GM12878 (cell line): ENCODE results near the gene TUBB1. TPM values are rescaled to one million over a fixed set of nuclear protein-coding genes. Genes with fewer than 3 reads are reported as not detected.
A peak's percentile ranks its signal among the peaks of the same experiment; 100 is the strongest.

Experiments used
- ATAC-seq: fragments of 200-7000 bp; cut with Tn5 transposase; 3 replicates; pipeline ENCODE4 v1.9.1; 2020; ENCODE audit warnings: mild to moderate bottlenecking, moderate library complexity
- BruUV-seq: library from RNA; stranded (reverse); fragments of 400-500 nt; replicated peaks from 2 replicates; lab custom pipeline; 2021; lab: Mats Ljungman, UMichigan
- CTCF ChIA-PET: fragments of 300-600 bp; sonication (Branson Sonifier 250); formaldehyde crosslinking; extraction: SDS; loops from one replicate; lab custom pipeline; 2021; ENCODE audit warnings: inconsistent platforms; lab: Yijun Ruan, JAX
- POLR2A ChIA-PET: fragments of 350-600 bp; formaldehyde crosslinking; extraction: SDS; loops from one replicate; lab custom pipeline; 2021; ENCODE audit warnings: inconsistent platforms; lab: Charles Lee
- RAD21 ChIA-PET: fragments of 300-600 bp; sonication (Branson Sonifier 250); formaldehyde crosslinking; loops from one replicate; lab custom pipeline; 2023; ENCODE audit warnings: antibody characterized with exemption; ENCODE audit not compliant: unreplicated experiment; lab: Charles Lee
- SMC1A ChIA-PET: fragments of 300-600 bp; sonication (Branson Sonifier 250); formaldehyde crosslinking; loops from one replicate; lab custom pipeline; 2023; ENCODE audit not compliant: unreplicated experiment, uncharacterized antibody; lab: Charles Lee
- DNase-seq: peaks from one replicate; pipeline ENCODE4 v3.0.0-alpha.2; 2011; ENCODE audit warnings: low read depth, low spot score
- FAIRE-seq: peaks from 3 replicates; lab custom pipeline; 2011; peaks lifted over from hg19 to GRCh38; lab: Jason Lieb, UNC
- H2AFZ ChIP-seq: 2 replicates; pipeline ENCODE4 v1.6.0; 2011; ENCODE audit warnings: low read depth, low read length, control low read depth; ENCODE audit not compliant: control insufficient read depth
- H3K27ac ChIP-seq: 2 replicates; pipeline ENCODE4 v1.5.1; 2011; ENCODE audit warnings: control low read depth; ENCODE audit not compliant: control insufficient read depth, insufficient read depth
- H3K27me3 ChIP-seq, 2 experiments: replicated peaks in 1 of 2; 2 replicates each; pipeline versions ENCODE4 v1.6.0 to v1.6.1; 2011; ENCODE audit warnings: low read length in 1 of 2; ENCODE audit not compliant: control insufficient read depth in 2 of 2, insufficient read depth in 2 of 2
- H3K36me3 ChIP-seq, 2 experiments: 2 replicates each; pipeline ENCODE4 v1.5.1; 2011; ENCODE audit warnings: low read length in 1 of 2; ENCODE audit not compliant: control insufficient read depth in 2 of 2, insufficient read depth in 2 of 2
- H3K4me1 ChIP-seq: 2 replicates; pipeline ENCODE4 v1.6.1; 2011; ENCODE audit warnings: mild to moderate bottlenecking, low read length, moderate library complexity, mixed read lengths; ENCODE audit not compliant: control insufficient read depth, insufficient read depth
- H3K4me2 ChIP-seq: 2 replicates; pipeline ENCODE4 v1.6.0; 2011; ENCODE audit warnings: control low read depth; ENCODE audit not compliant: control insufficient read depth, insufficient read depth
- H3K4me3 ChIP-seq: fragments of 200-600 bp; sonication (generic); 2 replicates; pipeline ENCODE4 v1.5.1; 2016
- H3K79me2 ChIP-seq: 2 replicates; pipeline ENCODE4 v1.6.0; 2011; ENCODE audit warnings: low read length; ENCODE audit not compliant: control insufficient read depth, insufficient read depth
- H3K9ac ChIP-seq: 2 replicates; pipeline ENCODE4 v1.8.0; 2011; ENCODE audit warnings: low read length, control low read depth, mixed read lengths; ENCODE audit not compliant: control insufficient read depth, insufficient read depth
- H3K9me3 ChIP-seq: replicated peaks from 3 replicates; pipeline ENCODE4 v1.5.1; 2011; ENCODE audit warnings: mild to moderate bottlenecking, low read length; ENCODE audit not compliant: control insufficient read depth, insufficient read depth
- H4K20me1 ChIP-seq: 2 replicates; pipeline ENCODE4 v1.6.0; 2011; ENCODE audit not compliant: control insufficient read depth, insufficient read depth
- MTA3 ChIP-seq: IDR thresholded peaks from 2 replicates; pipeline ENCODE4 v1.6.1; 2012; ENCODE audit warnings: low read length, inconsistent platforms, borderline replicate concordance
- PML ChIP-seq: IDR thresholded peaks from 2 replicates; pipeline ENCODE4 v1.6.1; 2012; ENCODE audit warnings: low read length, inconsistent platforms
- POLR2A ChIP-seq: IDR thresholded peaks from 2 replicates; pipeline ENCODE4 v1.6.1; 2011; ENCODE audit warnings: low read depth, mild to moderate bottlenecking, low read length
- SUZ12 ChIP-seq: fragments of 200-600 bp; sonication (generic); IDR thresholded peaks from one replicate; pipeline ENCODE4 v1.6.1; 2018; ENCODE audit warnings: antibody characterized with exemption, mild to moderate bottlenecking; ENCODE audit not compliant: unreplicated experiment
- TARDBP ChIP-seq: IDR thresholded peaks from 2 replicates; pipeline ENCODE4 v1.6.1; 2016; ENCODE audit warnings: borderline replicate concordance
- WGBS: methylation state at CpG from one replicate; pipeline ENCODE4 v1.1.6; 2016; ENCODE audit warnings: low lambda C conversion rate; ENCODE audit not compliant: insufficient replicate concordance, insufficient coverage; ENCODE audit errors: missing lambda C conversion rate; 5-methylcytosine and 5-hydroxymethylcytosine counted together
- in situ Hi-C: fragments of 300-500 bp; cut with MboI; formaldehyde crosslinking; loops from 9 replicates; pipeline ENCODE4 v1.14.3; 2018; ENCODE audit warnings: mixed read lengths
- intact Hi-C: fragments of 100-400 bp; cut with micrococcal nuclease; formaldehyde crosslinking; loops from one replicate; pipeline ENCODE4 v1.14.2; 2022; ENCODE audit not compliant: unreplicated experiment
- polyA plus RNA-seq, 11 experiments: library from polyadenylated mRNA; depleted of rRNA in 4 of 11; unstranded in 6 of 11; stranded (reverse) in 5 of 11; fragments of >200 nt; fragmentation: Nextera tagmentation in 4 of 11; fragmentation: Illumina TruSeq in 1 of 11; extraction: Ambion mirVana in 4 of 11; extraction: Trizol in 1 of 11; gene quantifications; 1 replicate in 1 of 11; 2 replicates in 10 of 11; pipeline versions ENCODE4 v1.2.1 to v1.2.3, GENCODE V29; 2011 to 2016; ENCODE audit warnings: inconsistent platforms in 2 of 11, missing spikeins in 2 of 11, low read depth in 1 of 11
- total RNA-seq, 4 experiments: library from RNA; depleted of rRNA in 3 of 4; stranded (reverse); fragments of >200 nt in 3 of 4; fragmentation: Illumina TruSeq in 1 of 4; extraction: Trizol in 1 of 4; gene quantifications; 2 replicates each; pipeline versions ENCODE4 v1.2.1 to v1.2.3, GENCODE V29; 2013 to 2021

Gene TUBB1
- total and polyA plus RNA-seq, 10 of the 15 experiments (the other 5 are each of a cell fraction or from before 2014, with no cell fraction given), result 0.02 to 0.20 (median 0.06) TPM; not detected in 3

GRCh38 chr20:58992911-58993310, 26.3 kb upstream of the TUBB1 start:
- ChIA-PET SMC1A (interaction anchor here (0.6 to 2.3 kb wide), 6 partner anchors 10 to 123 kb away, joined by 3 to 11 read pairs (median 3); no protein-coding TSS in a partner anchor), CTCF (interaction anchor here (1.0 to 1.6 kb wide), 2 partner anchors 14 to 123 kb away, joined by 3 to 4 read pairs; no protein-coding TSS in a partner anchor), RAD21 (interaction anchor here (0.9 to 1.4 kb wide), 3 partner anchors 10 to 106 kb away, joined by 3 to 5 read pairs (median 3); no protein-coding TSS in a partner anchor), POLR2A (interaction anchor here (0.7 to 1.9 kb wide), 3 partner anchors 9 to 47 kb away, joined by 4 to 11 read pairs (median 5); no protein-coding TSS in a partner anchor)
- FAIRE-seq (no peak), DNase-seq (no peak), ATAC-seq (no peak; the same call in 2 of the 3 replicates)
- peaks cover 3% of the 10 kb centered on the region for H4K20me1 ChIP-seq
- H3K4me1 ChIP-seq, result peaks cover 14% of the 10 kb centered on the region
- no TSS peak for BruUV-seq
- H3K27ac ChIP-seq, result 0 out of 2 replicates have a peak overlapping the region, but pooled peaks have one; percentile 0
- intact Hi-C loops (no loop called here), in situ Hi-C loops (no loop called here)
- no peak overlapping the region for H3K9ac ChIP-seq
- H3K4me2 ChIP-seq, result no peak overlapping the region
- H3K4me3 ChIP-seq, result no peak overlapping the region
- no peaks in the 10 kb centered on the region for H3K9me3 ChIP-seq
- 71% methylated on average over 3 of the region's 3 CpGs for WGBS
- 0 out of 2 replicates have a peak, but pooled peaks have one; percentile 12 for TF ChIP-seq PML
- peak; percentile 80; the same call in 1 of the 2 replicates for TF ChIP-seq MTA3
- TF ChIP-seq POLR2A, result 0 out of 2 replicates have a peak, but pooled peaks have one; percentile 6
- no peak for TF ChIP-seq SUZ12
- 0 out of 2 replicates have a peak, but pooled peaks have one; percentile 3 for TF ChIP-seq TARDBP
- peaks cover 56 to 68% of the 10 kb centered on the region in 2 experiments for H3K36me3 ChIP-seq
- H3K79me2 ChIP-seq, result no peaks in the 10 kb centered on the region
- H3K27me3 ChIP-seq, result no peaks in the 10 kb centered on the region
- H2AFZ ChIP-seq, result no peak overlapping the region
